GM19043 (cell line): ENCODE measurements around the gene AFG3L2.
"Not testable (repeated sequence)": the region's sequence is repeated elsewhere in the genome, so short reads cannot be mapped to it uniquely, and the experiment has no call there.

Experiments used
- ATAC-seq: cut with Tn5 transposase; IDR thresholded peaks from one replicate; pipeline ENCODE4 v1.9.1; 2021; ENCODE audit warnings: low read depth; ENCODE audit not compliant: unreplicated experiment

Gene AFG3L2

GRCh38 chr18:12376754-12377555 lies at the start of gene AFG3L2:
Gene AFG3L2 (minus strand): TSS chr18:12377227. CDS start chr18:12377082, 145 bp downstream.
- ATAC-seq = peak; percentile 82

GRCh38 chr18:12424252-12424651 lies 47.2 kb upstream of the AFG3L2 start:
- ATAC-seq = no peak

GRCh38 chr18:12423820-12424219 lies 46.8 kb upstream of the AFG3L2 start:
- ATAC-seq = no peak

GRCh38 chr18:12423393-12423792 lies 46.4 kb upstream of the AFG3L2 start:
- no peak for ATAC-seq

- no peak for ATAC-seq
Observed at GRCh38 chr18:12422936-12423335, 45.9 kb upstream of the AFG3L2 start.

GRCh38 chr18:12421732-12422131 lies 44.7 kb upstream of the AFG3L2 start:
- no peak for ATAC-seq

- no peak for ATAC-seq
Observed at GRCh38 chr18:12420821-12421421, 43.9 kb upstream of the AFG3L2 start.

- no peak for ATAC-seq
Observed at GRCh38 chr18:12417687-12418086, 40.7 kb upstream of the AFG3L2 start.

- no peak for ATAC-seq
Observed at GRCh38 chr18:12416098-12416729, 39.2 kb upstream of the AFG3L2 start.

GRCh38 chr18:12411456-12411855 lies 34.4 kb upstream of the AFG3L2 start:
- no peak for ATAC-seq

GRCh38 chr18:12410747-12411146 lies 33.7 kb upstream of the AFG3L2 start:
- ATAC-seq = not testable (repeated sequence)

- ATAC-seq = no peak
Observed at GRCh38 chr18:12410081-12410481, 33.1 kb upstream of the AFG3L2 start.

GRCh38 chr18:12409469-12409868 lies 32.4 kb upstream of the AFG3L2 start:
- ATAC-seq = no peak

- ATAC-seq = peak; percentile 9
Observed at GRCh38 chr18:12408247-12408869, 31.3 kb upstream of the AFG3L2 start.

GRCh38 chr18:12406371-12407111 lies 29.5 kb upstream of the AFG3L2 start:
- no peak for ATAC-seq

- ATAC-seq = no peak
Observed at GRCh38 chr18:12405066-12405465, 28.0 kb upstream of the AFG3L2 start.

GRCh38 chr18:12403601-12404506 lies 26.8 kb upstream of the AFG3L2 start:
- ATAC-seq = no peak

- no peak for ATAC-seq
Observed at GRCh38 chr18:12401881-12402280, 24.9 kb upstream of the AFG3L2 start.

GRCh38 chr18:12399231-12399630 lies 22.2 kb upstream of the AFG3L2 start:
- no peak for ATAC-seq
